ENCODE data around the gene NUP93.
A peak's percentile ranks its signal among the peaks of the same experiment; 100 is the strongest.

The NUP93 gene

DNA sequence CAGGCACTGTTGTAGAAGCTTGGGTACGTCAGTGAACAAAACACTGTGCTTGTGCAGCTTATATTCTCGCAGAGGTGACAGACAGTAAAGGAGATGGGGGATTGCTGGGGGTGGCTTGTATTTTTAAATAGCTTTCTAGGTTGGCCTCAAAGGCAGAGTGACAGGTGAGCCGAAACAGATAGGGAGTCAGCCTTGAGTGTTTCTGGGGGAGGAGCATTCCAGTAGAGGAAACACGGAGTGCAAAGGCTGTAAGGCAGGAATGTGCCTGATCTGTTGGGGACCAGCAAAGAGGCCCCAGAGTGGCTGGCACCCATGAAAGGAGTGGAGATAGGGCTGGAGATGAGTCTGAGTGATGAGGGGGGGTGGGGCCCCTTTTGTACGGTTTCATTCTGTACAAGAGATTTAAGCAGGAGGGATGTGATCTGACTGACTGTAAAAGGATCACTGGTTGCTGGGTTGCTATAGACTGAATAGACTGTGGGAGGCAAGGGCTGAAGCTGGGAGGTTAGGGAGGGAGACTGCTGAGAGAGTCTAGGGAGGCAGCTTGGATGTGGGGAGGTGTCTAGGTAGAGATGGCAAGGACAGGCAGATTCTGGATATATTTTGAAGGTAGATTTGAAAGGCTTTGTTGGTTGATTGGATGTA lies 15.2 kb downstream of the NUP93 start:
- ChIA-PET CTCF (no interaction called here), POLR2A (interaction anchor here (0.5 kb wide), 1 partner anchor 17 kb away, joined by 6 read pairs; no protein-coding TSS in a partner anchor)
- Histone ChIP-seq H3K9me3 (ENCODE audit: control insufficient read depth, insufficient read depth, low read depth, low read length) (no peaks in the 10 kb centered on the region), H3K4me3 (ENCODE audit: low read depth, low read length) (no peak overlapping the region), H3K4me1 (ENCODE audit: control insufficient read depth, insufficient read depth, low read length) (peaks cover 8% of the 10 kb centered on the region), H3K27ac (ENCODE audit: extremely low read depth, low read depth, low read length) (no peak overlapping the region), H3K36me3 (ENCODE audit: control insufficient read depth in 2 of 2, insufficient read depth in 1 of 2, low read length in 2 of 2) (peaks cover 0 to 16% of the 10 kb centered on the region in 2 experiments; a peak in 1 of 3 replicates)
- TF ChIP-seq ZNF571 (tag by site-specific recombination; IDR thresholded peaks at IDR 0.05) (no peak), ZNF114 (tag by site-specific recombination; IDR thresholded peaks at IDR 0.05) (no peak), ZBTB20 (tag by site-specific recombination; IDR thresholded peaks at IDR 0.05) (peak; percentile 14; the same call in 1 of the 2 replicates), ZFP69B (tag by site-specific recombination; IDR thresholded peaks at IDR 0.05) (no peak), GLIS1 (tag by site-specific recombination; IDR thresholded peaks at IDR 0.05) (peak; percentile 48), ZNF174 (tag by site-specific recombination; IDR thresholded peaks at IDR 0.05) (no peak), MEIS1 (CRISPR knock-in tag; IDR thresholded peaks at IDR 0.05; ENCODE audit: borderline replicate concordance) (no peak), WT1 (tag by site-specific recombination; IDR thresholded peaks at IDR 0.05) (peak; percentile 86), SP7 (tag by site-specific recombination; IDR thresholded peaks at IDR 0.05) (no peak)
- TF ChIP-seq, protein P1, sequence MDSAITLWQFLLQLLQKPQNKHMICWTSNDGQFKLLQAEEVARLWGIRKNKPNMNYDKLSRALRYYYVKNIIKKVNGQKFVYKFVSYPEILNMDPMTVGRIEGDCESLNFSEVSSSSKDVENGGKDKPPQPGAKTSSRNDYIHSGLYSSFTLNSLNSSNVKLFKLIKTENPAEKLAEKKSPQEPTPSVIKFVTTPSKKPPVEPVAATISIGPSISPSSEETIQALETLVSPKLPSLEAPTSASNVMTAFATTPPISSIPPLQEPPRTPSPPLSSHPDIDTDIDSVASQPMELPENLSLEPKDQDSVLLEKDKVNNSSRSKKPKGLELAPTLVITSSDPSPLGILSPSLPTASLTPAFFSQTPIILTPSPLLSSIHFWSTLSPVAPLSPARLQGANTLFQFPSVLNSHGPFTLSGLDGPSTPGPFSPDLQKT (IDR thresholded peaks at IDR 0.05; ENCODE audit: borderline replicate concordance, low read depth, low read length), result no peak

DNA sequence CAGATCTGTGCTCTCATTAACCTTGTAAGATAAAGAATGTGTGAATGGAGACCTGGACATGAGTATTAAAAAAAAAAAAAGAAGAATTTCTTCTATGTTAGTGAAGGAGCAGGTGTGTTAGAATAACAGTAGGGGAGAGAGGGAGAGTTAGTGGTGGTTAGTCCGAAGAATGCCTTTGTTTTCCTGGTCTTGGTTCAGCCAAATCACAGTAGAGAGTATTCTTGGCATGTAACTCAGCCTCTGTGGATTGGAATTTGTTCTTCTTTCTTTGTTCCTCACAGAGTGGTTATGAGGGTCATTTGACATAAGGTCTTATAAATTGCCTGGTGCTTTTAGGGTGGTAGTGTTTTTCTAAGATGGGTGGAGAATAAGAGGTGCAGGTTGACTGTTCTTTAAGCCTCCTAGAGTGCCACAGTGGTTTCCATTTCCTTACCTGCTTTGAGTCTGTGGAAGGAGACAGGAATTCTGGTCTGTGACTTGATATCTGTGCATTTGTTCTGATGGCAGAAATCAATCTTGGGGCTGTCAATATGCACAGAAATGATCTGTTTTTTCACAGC lies 17.6 kb downstream of the NUP93 start:
- POLR2A ChIA-PET, result no interaction called here
- CTCF ChIA-PET, result no interaction called here

More for the DNA sequence above, 17.6 kb downstream of the NUP93 start:
- H3K27ac ChIP-seq (ENCODE audit: extremely low read depth, low read depth, low read length), result no peak overlapping the region
- peaks cover 0 to 33% of the 10 kb centered on the region in 2 experiments; a peak in 1 of 3 replicates for H3K36me3 ChIP-seq (ENCODE audit: control insufficient read depth in 2 of 2, insufficient read depth in 1 of 2, low read length in 2 of 2)
- H3K9me3 ChIP-seq (ENCODE audit: control insufficient read depth, insufficient read depth, low read depth, low read length), result no peaks in the 10 kb centered on the region
- no peak overlapping the region for H3K4me3 ChIP-seq (ENCODE audit: low read depth, low read length)
- peaks cover 8% of the 10 kb centered on the region for H3K4me1 ChIP-seq (ENCODE audit: control insufficient read depth, insufficient read depth, low read length)
- peak; percentile 60 for TF ChIP-seq KLF1 (tag by site-specific recombination; IDR thresholded peaks at IDR 0.05)
- no peak for TF ChIP-seq ZFP3 (tag by site-specific recombination; IDR thresholded peaks at IDR 0.05; ENCODE audit: low read depth)
- TF ChIP-seq ZNF521 (tag by site-specific recombination; IDR thresholded peaks at IDR 0.05), result no peak
- TF ChIP-seq ZNF677 (tag by site-specific recombination; IDR thresholded peaks at IDR 0.05), result no peak
- TF ChIP-seq, protein P2, sequence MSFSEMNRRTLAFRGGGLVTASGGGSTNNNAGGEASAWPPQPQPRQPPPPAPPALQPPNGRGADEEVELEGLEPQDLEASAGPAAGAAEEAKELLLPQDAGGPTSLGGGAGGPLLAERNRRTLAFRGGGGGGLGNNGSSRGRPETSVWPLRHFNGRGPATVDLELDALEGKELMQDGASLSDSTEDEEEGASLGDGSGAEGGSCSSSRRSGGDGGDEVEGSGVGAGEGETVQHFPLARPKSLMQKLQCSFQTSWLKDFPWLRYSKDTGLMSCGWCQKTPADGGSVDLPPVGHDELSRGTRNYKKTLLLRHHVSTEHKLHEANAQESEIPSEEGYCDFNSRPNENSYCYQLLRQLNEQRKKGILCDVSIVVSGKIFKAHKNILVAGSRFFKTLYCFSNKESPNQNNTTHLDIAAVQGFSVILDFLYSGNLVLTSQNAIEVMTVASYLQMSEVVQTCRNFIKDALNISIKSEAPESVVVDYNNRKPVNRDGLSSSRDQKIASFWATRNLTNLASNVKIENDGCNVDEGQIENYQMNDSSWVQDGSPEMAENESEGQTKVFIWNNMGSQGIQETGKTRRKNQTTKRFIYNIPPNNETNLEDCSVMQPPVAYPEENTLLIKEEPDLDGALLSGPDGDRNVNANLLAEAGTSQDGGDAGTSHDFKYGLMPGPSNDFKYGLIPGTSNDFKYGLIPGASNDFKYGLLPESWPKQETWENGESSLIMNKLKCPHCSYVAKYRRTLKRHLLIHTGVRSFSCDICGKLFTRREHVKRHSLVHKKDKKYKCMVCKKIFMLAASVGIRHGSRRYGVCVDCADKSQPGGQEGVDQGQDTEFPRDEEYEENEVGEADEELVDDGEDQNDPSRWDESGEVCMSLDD (tag by site-specific recombination; IDR thresholded peaks at IDR 0.05), result no peak
- TF ChIP-seq, protein P3, sequence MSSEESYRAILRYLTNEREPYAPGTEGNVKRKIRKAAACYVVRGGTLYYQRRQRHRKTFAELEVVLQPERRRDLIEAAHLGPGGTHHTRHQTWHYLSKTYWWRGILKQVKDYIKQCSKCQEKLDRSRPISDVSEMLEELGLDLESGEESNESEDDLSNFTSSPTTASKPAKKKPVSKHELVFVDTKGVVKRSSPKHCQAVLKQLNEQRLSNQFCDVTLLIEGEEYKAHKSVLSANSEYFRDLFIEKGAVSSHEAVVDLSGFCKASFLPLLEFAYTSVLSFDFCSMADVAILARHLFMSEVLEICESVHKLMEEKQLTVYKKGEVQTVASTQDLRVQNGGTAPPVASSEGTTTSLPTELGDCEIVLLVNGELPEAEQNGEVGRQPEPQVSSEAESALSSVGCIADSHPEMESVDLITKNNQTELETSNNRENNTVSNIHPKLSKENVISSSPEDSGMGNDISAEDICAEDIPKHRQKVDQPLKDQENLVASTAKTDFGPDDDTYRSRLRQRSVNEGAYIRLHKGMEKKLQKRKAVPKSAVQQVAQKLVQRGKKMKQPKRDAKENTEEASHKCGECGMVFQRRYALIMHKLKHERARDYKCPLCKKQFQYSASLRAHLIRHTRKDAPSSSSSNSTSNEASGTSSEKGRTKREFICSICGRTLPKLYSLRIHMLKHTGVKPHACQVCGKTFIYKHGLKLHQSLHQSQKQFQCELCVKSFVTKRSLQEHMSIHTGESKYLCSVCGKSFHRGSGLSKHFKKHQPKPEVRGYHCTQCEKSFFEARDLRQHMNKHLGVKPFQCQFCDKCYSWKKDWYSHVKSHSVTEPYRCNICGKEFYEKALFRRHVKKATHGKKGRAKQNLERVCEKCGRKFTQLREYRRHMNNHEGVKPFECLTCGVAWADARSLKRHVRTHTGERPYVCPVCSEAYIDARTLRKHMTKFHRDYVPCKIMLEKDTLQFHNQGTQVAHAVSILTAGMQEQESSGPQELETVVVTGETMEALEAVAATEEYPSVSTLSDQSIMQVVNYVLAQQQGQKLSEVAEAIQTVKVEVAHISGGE (tag by site-specific recombination; conservative IDR thresholded peaks at IDR 0.05; ENCODE audit: low read depth), result no peak
- no peak for TF ChIP-seq SETDB1 (IDR thresholded peaks at IDR 0.05; ENCODE audit: insufficient read length, low read length)
- TF ChIP-seq, protein P4, sequence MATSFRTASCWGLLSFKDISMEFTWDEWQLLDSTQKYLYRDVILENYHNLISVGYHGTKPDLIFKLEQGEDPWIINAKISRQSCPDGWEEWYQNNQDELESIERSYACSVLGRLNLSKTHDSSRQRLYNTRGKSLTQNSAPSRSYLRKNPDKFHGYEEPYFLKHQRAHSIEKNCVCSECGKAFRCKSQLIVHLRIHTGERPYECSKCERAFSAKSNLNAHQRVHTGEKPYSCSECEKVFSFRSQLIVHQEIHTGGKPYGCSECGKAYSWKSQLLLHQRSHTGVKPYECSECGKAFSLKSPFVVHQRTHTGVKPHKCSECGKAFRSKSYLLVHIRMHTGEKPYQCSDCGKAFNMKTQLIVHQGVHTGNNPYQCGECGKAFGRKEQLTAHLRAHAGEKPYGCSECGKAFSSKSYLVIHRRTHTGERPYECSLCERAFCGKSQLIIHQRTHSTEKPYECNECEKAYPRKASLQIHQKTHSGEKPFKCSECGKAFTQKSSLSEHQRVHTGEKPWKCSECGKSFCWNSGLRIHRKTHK (tag by site-specific recombination; IDR thresholded peaks at IDR 0.05), result no peak
- TF ChIP-seq ZNF157 (tag by site-specific recombination; IDR thresholded peaks at IDR 0.05), result no peak

Measured in HEK293 (cell line).